ENCODE results near the gene MBOAT1. TPM values are rescaled to one million over a fixed set of nuclear protein-coding genes. Genes with fewer than 3 reads are reported as not detected.
"Not testable (repeated sequence)": the region's sequence is repeated elsewhere in the genome, so short reads cannot be mapped to it uniquely, and the experiment has no call there.

The MBOAT1 gene
- total RNA-seq, 3 donors from 2014 or later (not counting 1 experiment from before 2014, with no cell fraction given): 3.6 to 7.5 (median 5.2) TPM

- no peak for TF ChIP-seq CTCF (IDR thresholded peaks at IDR 0.05)
- DNase-seq (no peak), ATAC-seq (no peak)
- H3K27ac ChIP-seq (ENCODE audit: low read length): no peak overlapping the region
- H3K9me3 Mint-ChIP-seq: no peaks in the 10 kb centered on the region
- H3K4me3 ChIP-seq (ENCODE audit: low read length): no peak overlapping the region
- H3K36me3 ChIP-seq (ENCODE audit: control insufficient read depth, insufficient read depth, low read length): no peaks in the 10 kb centered on the region
- no peaks in the 10 kb centered on the region for H3K27me3 Mint-ChIP-seq (ENCODE audit: low read depth in 2 of 2)
- no peaks in the 10 kb centered on the region for H3K27me3 ChIP-seq (ENCODE audit: control insufficient read depth, insufficient read depth, low read length)
- H3K9me3 ChIP-seq (ENCODE audit: control insufficient read depth, insufficient read depth, low read length): no peaks in the 10 kb centered on the region
- H3K4me3 Mint-ChIP-seq: no peak overlapping the region
- 100% methylated on average over 3 of the region's 3 CpGs for WGBS (ENCODE audit: insufficient coverage)
- no peaks in the 10 kb centered on the region for H3K4me1 Mint-ChIP-seq
- H3K36me3 Mint-ChIP-seq: no peaks in the 10 kb centered on the region
- H3K27ac Mint-ChIP-seq: no peak overlapping the region
- H3K4me1 ChIP-seq (ENCODE audit: control insufficient read depth, insufficient read depth, low read length): no peaks in the 10 kb centered on the region
- intact Hi-C loops (cut with micrococcal nuclease): no loop called here
Observed at GRCh38 chr6:20153194-20153593, 59.1 kb downstream of the MBOAT1 start.

GRCh38 chr6:20148433-20148832, 63.8 kb downstream of the MBOAT1 start:
- intact Hi-C loops (cut with micrococcal nuclease): no loop called here
- Mint-ChIP-seq H3K36me3 (no peaks in the 10 kb centered on the region), H3K27me3 (ENCODE audit: low read depth in 2 of 2) (no peaks in the 10 kb centered on the region), H3K4me3 (no peak overlapping the region), H3K9me3 (no peaks in the 10 kb centered on the region), H3K27ac (no peak overlapping the region), H3K4me1 (no peaks in the 10 kb centered on the region)
- Histone ChIP-seq H3K9me3 (ENCODE audit: control insufficient read depth, insufficient read depth, low read length) (no peaks in the 10 kb centered on the region), H3K4me1 (ENCODE audit: control insufficient read depth, insufficient read depth, low read length) (no peaks in the 10 kb centered on the region), H3K27ac (ENCODE audit: low read length) (no peak overlapping the region), H3K4me3 (ENCODE audit: low read length) (no peak overlapping the region), H3K27me3 (ENCODE audit: control insufficient read depth, insufficient read depth, low read length) (no peaks in the 10 kb centered on the region), H3K36me3 (ENCODE audit: control insufficient read depth, insufficient read depth, low read length) (peaks cover 3% of the 10 kb centered on the region)
- DNase-seq (no peak), ATAC-seq (no peak)
- TF ChIP-seq CTCF (IDR thresholded peaks at IDR 0.05): no peak
- 85% methylated on average over 4 of the region's 4 CpGs for WGBS (ENCODE audit: insufficient coverage)

DNA sequence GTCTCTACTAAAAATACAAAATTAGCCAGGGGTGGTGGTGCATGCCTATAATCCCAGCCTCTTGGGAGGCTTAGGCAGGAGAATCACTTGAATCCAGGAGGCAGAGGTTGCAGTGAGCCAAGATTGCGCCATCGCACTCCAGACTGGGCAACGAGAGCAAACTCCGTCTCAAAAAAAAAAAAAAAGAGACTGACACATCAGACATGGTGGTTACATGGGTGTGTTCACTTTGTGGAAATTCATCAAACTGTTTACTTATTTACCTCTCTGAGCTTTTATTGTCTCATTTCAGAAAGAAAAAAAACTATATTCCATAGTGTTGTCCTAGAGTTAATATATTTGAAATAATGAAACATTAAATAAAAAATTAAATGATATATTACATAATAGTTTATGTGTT, 64.8 kb downstream of the MBOAT1 start:
- Histone ChIP-seq H3K9me3 (ENCODE audit: control insufficient read depth, insufficient read depth, low read length) (no peaks in the 10 kb centered on the region), H3K4me3 (ENCODE audit: low read length) (no peak overlapping the region), H3K27ac (ENCODE audit: low read length) (no peak overlapping the region), H3K36me3 (ENCODE audit: control insufficient read depth, insufficient read depth, low read length) (peaks cover 3% of the 10 kb centered on the region), H3K4me1 (ENCODE audit: control insufficient read depth, insufficient read depth, low read length) (no peaks in the 10 kb centered on the region), H3K27me3 (ENCODE audit: control insufficient read depth, insufficient read depth, low read length) (no peaks in the 10 kb centered on the region)
- Mint-ChIP-seq H3K27ac (no peak overlapping the region), H3K36me3 (no peaks in the 10 kb centered on the region), H3K27me3 (ENCODE audit: low read depth in 2 of 2) (no peaks in the 10 kb centered on the region), H3K4me3 (no peak overlapping the region), H3K4me1 (no peaks in the 10 kb centered on the region), H3K9me3 (no peaks in the 10 kb centered on the region)
- no peak for TF ChIP-seq CTCF (IDR thresholded peaks at IDR 0.05)
- WGBS (ENCODE audit: insufficient coverage): 98% methylated on average over 4 of the region's 4 CpGs
- ATAC-seq (no peak), DNase-seq (no peak)
- intact Hi-C loops (cut with micrococcal nuclease): no loop called here

GRCh38 chr6:20146831-20147230, 65.4 kb downstream of the MBOAT1 start:
- H3K36me3 Mint-ChIP-seq; H3K4me1 ChIP-seq (ENCODE audit: control insufficient read depth, insufficient read depth, low read length); H3K27me3 ChIP-seq (ENCODE audit: control insufficient read depth, insufficient read depth, low read length); H3K4me1 Mint-ChIP-seq; ATAC-seq; H3K27ac Mint-ChIP-seq; H3K4me3 Mint-ChIP-seq; H3K9me3 Mint-ChIP-seq; H3K27ac ChIP-seq (ENCODE audit: low read length); H3K36me3 ChIP-seq (ENCODE audit: control insufficient read depth, insufficient read depth, low read length); H3K9me3 ChIP-seq (ENCODE audit: control insufficient read depth, insufficient read depth, low read length); H3K4me3 ChIP-seq (ENCODE audit: low read length); intact Hi-C loops (cut with micrococcal nuclease); DNase-seq; H3K27me3 Mint-ChIP-seq (ENCODE audit: low read depth in 2 of 2): not testable (repeated sequence)
- 85% methylated on average over 6 of the region's 6 CpGs for WGBS (ENCODE audit: insufficient coverage)

All from natural killer cell (primary cell).